ENCODE data around the gene CLDN1. TPM values are rescaled to one million over a fixed set of nuclear protein-coding genes. Genes with fewer than 3 reads are reported as not detected.

The CLDN1 gene
- polyA plus RNA-seq, 1 of the 3 experiments (the other 2 are of a cell fraction): 0.82 TPM

- Histone ChIP-seq H3K27me3 (ENCODE audit: insufficient read depth) (peaks cover 12% of the 10 kb centered on the region), H3F3A (replicated peaks; ENCODE audit: insufficient read depth) (no peaks in the 10 kb centered on the region), H3K4me1 (ENCODE audit: control insufficient read depth in 1 of 2, insufficient read depth in 2 of 2, low read depth in 1 of 2, low read length in 1 of 2) (no peaks in the 10 kb centered on the region), H3K27ac (ENCODE audit: low read depth in 2 of 2, low read length in 1 of 2) (no peak overlapping the region), H3K4me3 (ENCODE audit: low read depth in 2 of 2, low read length in 1 of 2) (no peak overlapping the region), H3K79me2 (ENCODE audit: insufficient read depth) (no peaks in the 10 kb centered on the region), H2AFZ (ENCODE audit: low read depth) (no peak overlapping the region), H3K9ac (no peak overlapping the region), H3K36me3 (replicated peaks in 1 of 2; ENCODE audit: control insufficient read depth in 1 of 2, insufficient read depth in 2 of 2, low read length in 1 of 2) (no peaks in the 10 kb centered on the region), H4K20me1 (ENCODE audit: insufficient read depth) (no peaks in the 10 kb centered on the region), H3K9me3 (no peaks in the 10 kb centered on the region), H3K4me2 (no peak overlapping the region), H3K9me2 (no peaks in the 10 kb centered on the region)
- TF ChIP-seq TAF1 (IDR thresholded peaks at IDR 0.05; ENCODE audit: borderline replicate concordance, low read depth, low read length): no peak
- TF ChIP-seq ZBTB33 (IDR thresholded peaks at IDR 0.05; ENCODE audit: borderline replicate concordance, low read depth): no peak
- TF ChIP-seq YY1 (IDR thresholded peaks at IDR 0.05; ENCODE audit: low read depth): no peak
- TF ChIP-seq TCF12 (IDR thresholded peaks at IDR 0.05): no peak
- no peak for TF ChIP-seq MEF2A (IDR thresholded peaks at IDR 0.05; ENCODE audit: borderline replicate concordance, low read depth)
- no peak for TF ChIP-seq POLR2AphosphoS5 (IDR thresholded peaks at IDR 0.05; ENCODE audit: low read depth, low read length)
- TF ChIP-seq RCOR1 (IDR thresholded peaks at IDR 0.05; ENCODE audit: low read length): no peak
- TF ChIP-seq EZH2phosphoT487 (IDR thresholded peaks at IDR 0.05; ENCODE audit: borderline replicate concordance, low read depth): no peak
- TF ChIP-seq RAD21 (IDR thresholded peaks at IDR 0.05; ENCODE audit: low read length): no peak
- TF ChIP-seq SIN3A (IDR thresholded peaks at IDR 0.05; ENCODE audit: borderline replicate concordance, low read depth, low read length): no peak
- TF ChIP-seq IRF3 (IDR thresholded peaks at IDR 0.05; ENCODE audit: low read depth, low read length): no peak
- no peak for TF ChIP-seq GATA2 (CRISPR knock-in tag; IDR thresholded peaks at IDR 0.05)
- TF ChIP-seq RXRA (IDR thresholded peaks at IDR 0.05; ENCODE audit: borderline replicate concordance, low read depth): no peak
- ChIA-PET POLR2A (no interaction called here), CTCF (interaction anchor here (1.0 to 4.5 kb wide), 2 partner anchors 20 to 335 kb away, joined by 4 to 22 read pairs; partner anchors contain the start of gene CLDN1)
- WGBS (ENCODE audit: low lambda C conversion rate): 4% methylated on average over 3 of the region's 3 CpGs
- no peak for DNase-seq
Observed at GRCh38 chr3:190302212-190302867, 19.9 kb downstream of the CLDN1 start.

GRCh38 chr3:190301591-190301990 lies 20.7 kb downstream of the CLDN1 start:
- POLR2A ChIA-PET: no interaction called here
- Histone ChIP-seq H3K9me2 (no peaks in the 10 kb centered on the region), H3F3A (replicated peaks; ENCODE audit: insufficient read depth) (no peaks in the 10 kb centered on the region), H3K4me2 (no peak overlapping the region), H3K27me3 (ENCODE audit: insufficient read depth) (peaks cover 12% of the 10 kb centered on the region), H3K79me2 (ENCODE audit: insufficient read depth) (no peaks in the 10 kb centered on the region), H3K9me3 (no peaks in the 10 kb centered on the region), H2AFZ (ENCODE audit: low read depth) (no peak overlapping the region), H3K36me3 (replicated peaks in 1 of 2; ENCODE audit: control insufficient read depth in 1 of 2, insufficient read depth in 2 of 2, low read length in 1 of 2) (no peaks in the 10 kb centered on the region), H3K27ac (ENCODE audit: low read depth in 2 of 2, low read length in 1 of 2) (no peak overlapping the region), H3K9ac (no peak overlapping the region), H3K4me1 (ENCODE audit: control insufficient read depth in 1 of 2, insufficient read depth in 2 of 2, low read depth in 1 of 2, low read length in 1 of 2) (no peaks in the 10 kb centered on the region), H3K4me3 (ENCODE audit: low read depth in 2 of 2, low read length in 1 of 2) (no peak overlapping the region), H4K20me1 (ENCODE audit: insufficient read depth) (no peaks in the 10 kb centered on the region)
- DNase-seq: no peak
- whole genome bisulfite sequencing (ENCODE audit: low lambda C conversion rate): 8% methylated on average over 3 of the region's 3 CpGs
- CTCF ChIA-PET: interaction anchor here (1.0 to 4.5 kb wide), 2 partner anchors 20 to 335 kb away, joined by 4 to 22 read pairs; partner anchors contain the start of gene CLDN1
- no peak for TF ChIP-seq TEAD4 (IDR thresholded peaks at IDR 0.05; ENCODE audit: borderline replicate concordance, insufficient read depth)
- TF ChIP-seq ZBTB33 (IDR thresholded peaks at IDR 0.05; ENCODE audit: borderline replicate concordance, low read depth): no peak
- no peak for TF ChIP-seq EZH2phosphoT487 (IDR thresholded peaks at IDR 0.05; ENCODE audit: borderline replicate concordance, low read depth)
- no peak for TF ChIP-seq FOSL2 (IDR thresholded peaks at IDR 0.05; ENCODE audit: borderline replicate concordance, low read depth)
- no peak for TF ChIP-seq ELF1 (IDR thresholded peaks at IDR 0.05)
- TF ChIP-seq RXRA (IDR thresholded peaks at IDR 0.05; ENCODE audit: borderline replicate concordance, low read depth): no peak
- no peak for TF ChIP-seq MEF2A (IDR thresholded peaks at IDR 0.05; ENCODE audit: borderline replicate concordance, low read depth)
- TF ChIP-seq FOXJ3 (CRISPR knock-in tag; IDR thresholded peaks at IDR 0.05): no peak
- TF ChIP-seq GABPA (IDR thresholded peaks at IDR 0.05; ENCODE audit: low read depth): no peak
- TF ChIP-seq PBX3 (IDR thresholded peaks at IDR 0.05): no peak
- TF ChIP-seq YY1 (IDR thresholded peaks at IDR 0.05; ENCODE audit: low read depth): no peak
- TF ChIP-seq FOXM1 (IDR thresholded peaks at IDR 0.05; ENCODE audit: low read depth): no peak
- no peak for TF ChIP-seq MXI1 (IDR thresholded peaks at IDR 0.05; ENCODE audit: low read depth, low read length)
- TF ChIP-seq TCF12 (IDR thresholded peaks at IDR 0.05): no peak

Measured in SK-N-SH (cell line).